Nephron progenitor cell (in vitro differentiated cells): ENCODE measurements around the gene PARP14.

Experiments used
- DNase-seq: peaks from one replicate; pipeline ENCODE4 v3.0.0; 2021
- H3K27ac Mint-ChIP-seq: 2 replicates; pipeline ENCODE4 v1.8.0; 2021; ENCODE audit warnings: mild to moderate bottlenecking, moderate library complexity, mixed read lengths
- H3K27me3 Mint-ChIP-seq: 2 replicates; pipeline ENCODE4 v1.8.0; 2021; ENCODE audit warnings: mild to moderate bottlenecking, low read depth, mixed read lengths; ENCODE audit not compliant: poor library complexity
- H3K36me3 Mint-ChIP-seq: 2 replicates; pipeline ENCODE4 v1.8.0; 2021; ENCODE audit warnings: low read depth, mixed read lengths
- H3K4me1 Mint-ChIP-seq: 2 replicates; pipeline ENCODE4 v1.8.0; 2021; ENCODE audit warnings: mixed read lengths
- H3K4me3 Mint-ChIP-seq: 2 replicates; pipeline ENCODE4 v1.8.0; 2021; ENCODE audit warnings: mild to moderate bottlenecking, moderate library complexity, mixed read lengths
- H3K9me3 Mint-ChIP-seq: 2 replicates; pipeline ENCODE4 v1.8.0; 2021; ENCODE audit warnings: mild to moderate bottlenecking, moderate library complexity, mixed read lengths
- TF ChIP-seq, protein P1 (sequence below): fragments of 200-600 bp; sonication (generic); IDR thresholded peaks from 2 replicates; pipeline ENCODE4 v1.5.0; 2021; ENCODE audit warnings: antibody characterized with exemption

PARP14 gene

DNA sequence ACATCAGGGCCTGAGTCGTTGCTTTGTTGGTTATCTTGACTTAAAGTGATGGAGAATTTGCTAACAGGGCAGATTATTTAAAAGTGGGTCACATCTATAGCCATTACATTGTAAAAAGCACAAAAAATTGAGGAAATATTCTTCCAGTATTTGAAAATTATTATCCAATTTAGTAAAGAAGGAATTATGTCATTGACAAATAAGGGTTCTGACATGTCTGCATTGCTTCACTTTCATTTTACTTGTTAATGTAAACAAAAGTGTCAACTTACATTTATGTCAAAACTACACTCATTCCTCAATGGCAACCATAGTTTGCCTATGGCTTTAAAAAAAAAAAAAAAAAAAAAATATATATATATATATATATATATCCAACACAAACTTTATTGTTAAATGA lies 3.4 kb upstream of the PARP14 start:
- Mint-ChIP-seq H3K9me3 (no peaks in the 10 kb centered on the region), H3K36me3 (no peaks in the 10 kb centered on the region), H3K27ac (no peak overlapping the region), H3K4me1 (peaks cover 23% of the 10 kb centered on the region), H3K27me3 (peaks cover 37% of the 10 kb centered on the region), H3K4me3 (no peak overlapping the region)
- DNase-seq, result no peak
- TF ChIP-seq, protein P1, sequence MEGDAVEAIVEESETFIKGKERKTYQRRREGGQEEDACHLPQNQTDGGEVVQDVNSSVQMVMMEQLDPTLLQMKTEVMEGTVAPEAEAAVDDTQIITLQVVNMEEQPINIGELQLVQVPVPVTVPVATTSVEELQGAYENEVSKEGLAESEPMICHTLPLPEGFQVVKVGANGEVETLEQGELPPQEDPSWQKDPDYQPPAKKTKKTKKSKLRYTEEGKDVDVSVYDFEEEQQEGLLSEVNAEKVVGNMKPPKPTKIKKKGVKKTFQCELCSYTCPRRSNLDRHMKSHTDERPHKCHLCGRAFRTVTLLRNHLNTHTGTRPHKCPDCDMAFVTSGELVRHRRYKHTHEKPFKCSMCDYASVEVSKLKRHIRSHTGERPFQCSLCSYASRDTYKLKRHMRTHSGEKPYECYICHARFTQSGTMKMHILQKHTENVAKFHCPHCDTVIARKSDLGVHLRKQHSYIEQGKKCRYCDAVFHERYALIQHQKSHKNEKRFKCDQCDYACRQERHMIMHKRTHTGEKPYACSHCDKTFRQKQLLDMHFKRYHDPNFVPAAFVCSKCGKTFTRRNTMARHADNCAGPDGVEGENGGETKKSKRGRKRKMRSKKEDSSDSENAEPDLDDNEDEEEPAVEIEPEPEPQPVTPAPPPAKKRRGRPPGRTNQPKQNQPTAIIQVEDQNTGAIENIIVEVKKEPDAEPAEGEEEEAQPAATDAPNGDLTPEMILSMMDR, result no peak

DNA sequence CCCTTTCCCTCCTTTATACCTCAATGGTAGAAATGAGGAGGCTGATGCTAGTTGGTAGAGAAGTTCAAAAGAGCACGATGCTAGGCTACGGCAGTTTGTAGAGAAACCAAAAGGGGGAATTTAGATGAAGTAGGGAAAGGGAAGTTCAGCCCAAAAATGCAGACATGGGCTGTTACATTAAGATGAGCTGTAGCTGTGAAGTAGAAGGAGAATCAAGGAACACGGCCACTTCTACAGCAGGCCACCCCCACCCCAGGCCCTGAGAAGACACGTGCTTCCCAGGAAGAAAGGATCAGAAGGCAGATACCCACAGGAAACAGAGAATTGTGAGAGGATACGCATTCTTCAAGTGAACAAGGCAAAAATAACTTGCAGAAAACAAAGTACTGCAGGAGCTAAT lies 2.1 kb upstream of the PARP14 start:
- TF ChIP-seq, protein P1, result no peak
- Mint-ChIP-seq H3K27me3 (peaks cover 50% of the 10 kb centered on the region), H3K36me3 (no peaks in the 10 kb centered on the region), H3K27ac (no peak overlapping the region), H3K4me1 (peaks cover 23% of the 10 kb centered on the region), H3K4me3 (no peak overlapping the region), H3K9me3 (no peaks in the 10 kb centered on the region)
- DNase-seq, result no peak

DNA sequence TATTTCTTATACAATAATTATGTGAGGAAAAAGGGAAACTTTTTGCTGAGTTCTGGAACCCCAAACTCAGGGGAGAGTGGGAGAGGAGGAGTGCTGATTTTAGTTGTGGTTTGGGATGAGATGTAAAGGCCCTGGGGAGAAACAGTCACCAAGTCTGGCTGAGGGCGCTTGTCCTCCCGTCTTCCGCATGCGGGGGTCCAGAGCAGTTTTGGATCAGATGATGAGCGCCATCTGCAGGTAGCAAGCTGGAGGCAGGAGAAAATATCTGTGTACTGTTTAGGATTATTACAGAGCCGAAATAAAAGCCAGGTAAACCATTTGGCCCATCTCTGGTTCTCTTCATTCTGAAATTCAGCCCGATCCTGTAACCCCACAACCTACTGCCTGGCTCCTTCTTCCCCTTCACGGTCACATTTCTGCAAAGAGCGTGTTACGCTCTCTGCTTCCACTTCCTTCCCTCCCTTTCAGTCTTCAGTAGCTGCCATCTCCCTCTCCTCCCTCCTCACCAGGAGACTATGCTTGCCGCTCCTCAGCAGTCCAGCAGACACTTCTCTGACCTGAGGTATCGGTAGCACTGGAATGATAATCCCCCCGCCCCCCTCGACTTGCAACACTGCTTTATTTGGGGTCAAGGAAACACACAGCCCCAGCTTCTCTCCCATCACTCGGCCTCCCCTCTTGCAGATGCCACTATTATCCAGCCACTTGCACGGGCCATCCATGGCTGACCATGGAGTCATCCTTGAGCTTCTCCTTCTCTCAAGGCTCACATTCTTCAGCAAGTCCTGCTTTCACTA lies 1.4 kb upstream of the PARP14 start:
- no peaks in the 10 kb centered on the region for H3K9me3 Mint-ChIP-seq
- peaks cover 23% of the 10 kb centered on the region for H3K4me1 Mint-ChIP-seq
- H3K36me3 Mint-ChIP-seq, result no peaks in the 10 kb centered on the region
- H3K27ac Mint-ChIP-seq, result no peak overlapping the region
- DNase-seq, result peak; percentile 72
- H3K27me3 Mint-ChIP-seq, result peaks cover 55% of the 10 kb centered on the region
- H3K4me3 Mint-ChIP-seq, result peak overlapping the region; percentile 84
- TF ChIP-seq, protein P1, result peak; percentile 66

DNA sequence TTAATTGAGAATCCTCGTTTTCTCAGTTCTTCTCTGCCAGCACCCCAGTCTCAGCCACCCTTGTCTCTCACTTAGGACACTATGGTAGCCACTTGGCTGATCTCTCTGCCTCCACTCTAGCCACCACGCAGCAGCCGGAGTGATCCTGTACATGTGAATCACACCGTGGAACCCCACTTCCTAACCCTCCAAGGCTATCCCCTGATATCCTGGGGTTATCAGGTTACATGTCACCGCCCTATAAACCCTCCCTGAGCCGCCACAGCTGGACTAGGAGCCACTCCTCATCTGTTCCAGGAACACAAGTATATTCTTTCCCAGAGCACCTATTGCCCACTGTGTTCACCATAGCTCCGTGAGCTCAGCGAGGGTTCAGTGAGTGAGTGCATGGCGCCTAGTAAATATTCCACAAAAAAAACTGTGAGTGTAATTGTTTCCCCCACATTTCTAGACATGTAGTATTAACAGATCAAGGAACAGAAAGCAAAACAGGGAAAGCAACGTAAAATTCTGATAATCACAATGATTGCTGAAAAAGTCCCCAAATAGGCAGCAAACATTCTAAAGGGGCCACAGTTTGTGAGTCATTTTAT lies 661 bp upstream of the PARP14 start:
- Mint-ChIP-seq H3K4me1 (peaks cover 23% of the 10 kb centered on the region), H3K4me3 (peak overlapping the region; percentile 84), H3K9me3 (no peaks in the 10 kb centered on the region), H3K27me3 (peaks cover 60% of the 10 kb centered on the region), H3K36me3 (no peaks in the 10 kb centered on the region), H3K27ac (no peak overlapping the region)
- no peak for DNase-seq
- TF ChIP-seq, protein P1, result no peak

DNA sequence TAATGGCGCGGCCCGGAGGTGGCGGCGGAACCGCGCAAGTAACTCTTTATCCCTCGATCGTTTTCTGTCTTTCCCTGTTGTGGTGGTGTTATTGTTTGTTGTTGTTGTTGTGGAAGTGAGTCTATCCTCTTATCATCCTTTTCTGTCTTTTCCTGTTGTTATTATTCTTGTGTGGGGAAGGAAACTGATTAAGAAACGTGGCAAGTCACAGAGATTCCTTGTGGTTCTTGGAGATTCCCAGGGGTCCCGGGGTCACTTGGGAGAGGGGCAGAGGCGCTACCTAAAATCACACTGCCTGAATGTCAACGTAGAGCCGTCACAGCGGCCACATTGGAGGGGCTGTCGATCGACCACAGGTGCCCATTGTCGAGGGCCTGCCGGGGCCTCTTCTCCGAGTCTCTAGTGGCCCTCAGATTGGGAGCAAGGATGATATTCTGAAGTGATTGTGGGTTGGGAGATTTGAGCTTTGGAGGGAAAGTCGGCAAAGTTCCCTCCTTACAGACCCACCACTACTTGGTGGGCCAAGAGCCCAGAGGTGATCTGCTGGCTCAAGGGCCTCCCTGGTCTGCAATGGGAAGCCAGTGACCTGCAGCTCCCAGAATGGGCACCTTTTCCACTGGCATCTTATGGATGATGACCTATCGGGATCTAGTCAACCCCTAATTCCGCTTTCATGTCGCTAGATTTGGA lies 790 bp downstream of the PARP14 start:
- no peak for DNase-seq
- Mint-ChIP-seq H3K4me3 (peak overlapping the region; percentile 83), H3K36me3 (no peaks in the 10 kb centered on the region), H3K4me1 (peaks cover 23% of the 10 kb centered on the region), H3K27ac (no peak overlapping the region), H3K27me3 (peaks cover 60% of the 10 kb centered on the region), H3K9me3 (no peaks in the 10 kb centered on the region)
- TF ChIP-seq, protein P1, result no peak
